Osteoblast (primary cell): Measurements from ENCODE around the gene GRID1. TPM values are rescaled to one million over a fixed set of nuclear protein-coding genes. Genes with fewer than 3 reads are reported as not detected.

ENCODE experiments used
- DNase-seq: peaks from one replicate; pipeline ENCODE4 v3.0.0; 2011; ENCODE audit warnings: low spot score, mixed read lengths; ENCODE audit not compliant: insufficient read length; ENCODE audit errors: missing footprints
- H2AFZ ChIP-seq: 2 replicates; pipeline ENCODE4 v1.6.0; 2011; ENCODE audit warnings: mild to moderate bottlenecking, low read length
- H3K27ac ChIP-seq: 2 replicates; pipeline ENCODE4 v1.5.1; 2011; ENCODE audit warnings: mild to moderate bottlenecking, low read depth, low read length, moderate library complexity
- H3K27me3 ChIP-seq: 2 replicates; pipeline ENCODE4 v1.6.0; 2012; ENCODE audit warnings: mild to moderate bottlenecking, control low read depth, inconsistent platforms, low read length, moderate library complexity; ENCODE audit not compliant: insufficient read depth
- H3K36me3 ChIP-seq: 2 replicates; pipeline ENCODE4 v1.5.1; 2011; ENCODE audit warnings: mild to moderate bottlenecking, low read length, control low read depth, moderate library complexity; ENCODE audit not compliant: insufficient read depth
- H3K4me1 ChIP-seq: 2 replicates; pipeline ENCODE4 v1.5.1; 2011; ENCODE audit warnings: mild to moderate bottlenecking, low read length, control low read depth, moderate library complexity; ENCODE audit not compliant: insufficient read depth
- H3K4me2 ChIP-seq: 2 replicates; pipeline ENCODE4 v1.6.0; 2011; ENCODE audit warnings: mild to moderate bottlenecking, low read length; ENCODE audit not compliant: insufficient read depth
- H3K4me3 ChIP-seq: fragments of 200-600 bp; sonication (generic); 3 replicates; pipeline ENCODE4 v1.5.1; 2012; ENCODE audit warnings: mild to moderate bottlenecking, low read length, inconsistent platforms; ENCODE audit not compliant: insufficient read depth
- H3K79me2 ChIP-seq: 2 replicates; pipeline ENCODE4 v1.6.0; 2012; ENCODE audit warnings: mild to moderate bottlenecking, low read length, control low read depth, inconsistent platforms; ENCODE audit not compliant: insufficient read depth
- H3K9me3 ChIP-seq: 2 replicates; pipeline ENCODE4 v1.5.1; 2011; ENCODE audit warnings: low read depth, low read length, control low read depth
- H4K20me1 ChIP-seq: 2 replicates; pipeline ENCODE4 v1.6.0; 2012; ENCODE audit warnings: mild to moderate bottlenecking, low read length, control low read depth; ENCODE audit not compliant: insufficient read depth
- small RNA-seq: library from RNA; depleted of rRNA; stranded (forward); fragments of <200 nt; gene quantifications from one replicate; pipeline ENCODE3, GENCODE V24; 2012
- total RNA-seq: library from RNA; depleted of rRNA; stranded (reverse); fragments of >200 nt; gene quantifications from 2 replicates; pipeline ENCODE4 v1.2.3, GENCODE V29; 2012
- TF ChIP-seq, protein P1 (sequence below): IDR thresholded peaks from 2 replicates; pipeline ENCODE4 v1.5.1; 2011; ENCODE audit warnings: mild to moderate bottlenecking, low read depth, low read length, moderate library complexity; ENCODE audit errors: extremely low read depth

Gene GRID1
- total RNA-seq, 1 donor: not detected

DNA sequence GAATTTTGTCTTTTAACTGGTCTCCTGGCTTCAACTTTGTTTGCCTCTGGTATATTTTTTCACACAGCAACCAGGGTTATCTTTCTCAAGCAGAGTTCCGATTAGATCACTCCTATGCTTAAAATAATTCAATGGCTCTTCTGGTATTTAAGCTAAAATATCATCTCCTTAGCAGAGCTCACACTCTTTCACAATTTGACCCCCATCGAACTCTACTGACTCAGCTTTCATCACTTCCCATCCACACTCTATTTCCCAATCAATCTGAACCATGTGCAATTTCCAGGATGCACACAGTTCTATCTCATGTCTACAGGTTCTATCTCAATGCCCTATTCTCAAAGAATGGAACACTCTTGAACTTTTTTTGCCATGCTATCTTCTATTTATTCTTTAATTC, 809.5 kb downstream of the GRID1 start:
- no peaks in the 10 kb centered on the region for H3K79me2 ChIP-seq
- no peak overlapping the region for H3K27ac ChIP-seq
- no peaks in the 10 kb centered on the region for H3K9me3 ChIP-seq
- no peak overlapping the region for H3K4me2 ChIP-seq
- no peaks in the 10 kb centered on the region for H4K20me1 ChIP-seq
- no peaks in the 10 kb centered on the region for H3K36me3 ChIP-seq
- H3K27me3 ChIP-seq: no peaks in the 10 kb centered on the region
- TF ChIP-seq, protein P1, sequence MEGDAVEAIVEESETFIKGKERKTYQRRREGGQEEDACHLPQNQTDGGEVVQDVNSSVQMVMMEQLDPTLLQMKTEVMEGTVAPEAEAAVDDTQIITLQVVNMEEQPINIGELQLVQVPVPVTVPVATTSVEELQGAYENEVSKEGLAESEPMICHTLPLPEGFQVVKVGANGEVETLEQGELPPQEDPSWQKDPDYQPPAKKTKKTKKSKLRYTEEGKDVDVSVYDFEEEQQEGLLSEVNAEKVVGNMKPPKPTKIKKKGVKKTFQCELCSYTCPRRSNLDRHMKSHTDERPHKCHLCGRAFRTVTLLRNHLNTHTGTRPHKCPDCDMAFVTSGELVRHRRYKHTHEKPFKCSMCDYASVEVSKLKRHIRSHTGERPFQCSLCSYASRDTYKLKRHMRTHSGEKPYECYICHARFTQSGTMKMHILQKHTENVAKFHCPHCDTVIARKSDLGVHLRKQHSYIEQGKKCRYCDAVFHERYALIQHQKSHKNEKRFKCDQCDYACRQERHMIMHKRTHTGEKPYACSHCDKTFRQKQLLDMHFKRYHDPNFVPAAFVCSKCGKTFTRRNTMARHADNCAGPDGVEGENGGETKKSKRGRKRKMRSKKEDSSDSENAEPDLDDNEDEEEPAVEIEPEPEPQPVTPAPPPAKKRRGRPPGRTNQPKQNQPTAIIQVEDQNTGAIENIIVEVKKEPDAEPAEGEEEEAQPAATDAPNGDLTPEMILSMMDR: no peak
- no peak overlapping the region for H3K4me3 ChIP-seq
- H3K4me1 ChIP-seq: no peaks in the 10 kb centered on the region
- DNase-seq: no peak
- no peak overlapping the region for H2AFZ ChIP-seq

Small RNA genes lying within 50 kb of the gene (small RNA-seq; reads per million reads assigned to genes)
- gene MIR346 (not detected), gene RF02271 (not detected), gene RN7SKP238 (not detected), gene RNA5SP322 (not detected)

Other genes with a start within 250 kb of the GRID1 start
- gene WAPL, start 155.0 kb upstream of the GRID1 start, total RNA-seq: 40.2 and 46.0 TPM in 2 replicates